Smooth muscle cell (in vitro differentiated cells): ENCODE results near the gene NUP210. TPM values are rescaled to one million over a fixed set of nuclear protein-coding genes. Genes with fewer than 3 reads are reported as not detected.
"Not testable (repeated sequence)": the region's sequence is repeated elsewhere in the genome, so short reads cannot be mapped to it uniquely, and the experiment has no call there.

Experiments
- DNase-seq: peaks from one replicate; lab custom pipeline; 2025; ENCODE audit not compliant: unreplicated experiment; lab: John Stamatoyannopoulos, UW
- H2AFZ ChIP-seq: fragments of 200-600 bp; sonication (generic); 2 replicates; pipeline ENCODE4 v1.6.0; 2016; ENCODE audit warnings: antibody characterized with exemption, low read depth, mild to moderate bottlenecking
- H3F3A ChIP-seq: fragments of 200-600 bp; sonication (generic); 2 replicates; pipeline ENCODE4 v1.6.0; 2017; ENCODE audit warnings: antibody characterized with exemption, low read depth
- H3K27ac ChIP-seq: fragments of 200-600 bp; sonication (generic); 2 replicates; pipeline ENCODE4 v1.5.1; 2016; ENCODE audit warnings: low read depth, mild to moderate bottlenecking
- H3K27me3 ChIP-seq: fragments of 200-600 bp; sonication (generic); 2 replicates; pipeline ENCODE4 v1.6.1; 2016; ENCODE audit warnings: low read depth, mild to moderate bottlenecking
- H3K36me3 ChIP-seq: fragments of 200-600 bp; sonication (generic); 2 replicates; pipeline ENCODE4 v1.5.1; 2016; ENCODE audit warnings: low read depth
- H3K4me1 ChIP-seq: fragments of 200-600 bp; sonication (generic); 2 replicates; pipeline ENCODE4 v1.5.1; 2016; ENCODE audit warnings: low read depth
- H3K4me2 ChIP-seq: fragments of 200-600 bp; sonication (generic); 2 replicates; pipeline ENCODE4 v1.6.0; 2016; ENCODE audit warnings: mild to moderate bottlenecking
- H3K4me3 ChIP-seq: fragments of 200-600 bp; sonication (generic); 2 replicates; pipeline ENCODE4 v1.5.1; 2016; ENCODE audit warnings: mild to moderate bottlenecking
- H3K79me2 ChIP-seq: fragments of 200-600 bp; sonication (generic); 2 replicates; pipeline ENCODE4 v1.6.0; 2016; ENCODE audit warnings: low read depth, mild to moderate bottlenecking
- H3K9ac ChIP-seq: fragments of 200-600 bp; sonication (generic); 2 replicates; pipeline ENCODE4 v1.6.0; 2016; ENCODE audit warnings: low read depth
- H3K9me3 ChIP-seq: fragments of 200-600 bp; sonication (generic); replicated peaks from 2 replicates; pipeline ENCODE4 v1.5.1; 2016; ENCODE audit warnings: low read depth
- H4K20me1 ChIP-seq: fragments of 200-600 bp; sonication (generic); 2 replicates; pipeline ENCODE4 v1.6.0; 2016; ENCODE audit warnings: low read depth
- WGBS: methylation state at CpG from one replicate; pipeline ENCODE4 v1.1.7; 2016; ENCODE audit warnings: low lambda C conversion rate; 5-methylcytosine and 5-hydroxymethylcytosine counted together
- polyA plus RNA-seq: library from polyadenylated mRNA; unstranded; fragments of >200 nt; fragmentation: Nextera tagmentation; extraction: Ambion mirVana; gene quantifications from 2 replicates; pipeline ENCODE4 v1.2.1, GENCODE V29; 2016
- total RNA-seq: library from RNA; depleted of rRNA; stranded (reverse); fragments of >200 nt; gene quantifications from 2 replicates; pipeline ENCODE4 v1.2.3, GENCODE V29; 2014
- TF ChIP-seq, protein P1 (sequence below): fragments of 200-600 bp; sonication (generic); IDR thresholded peaks from 2 replicates; pipeline ENCODE4 v1.5.1; 2017; ENCODE audit warnings: borderline replicate concordance, mild to moderate bottlenecking, antibody characterized with exemption; ENCODE audit not compliant: insufficient read depth, poor library complexity, severe bottlenecking

Gene NUP210
- total and polyA plus RNA-seq, 2 experiments from 2014 or later, result 0.35 to 1.5 TPM

DNA sequence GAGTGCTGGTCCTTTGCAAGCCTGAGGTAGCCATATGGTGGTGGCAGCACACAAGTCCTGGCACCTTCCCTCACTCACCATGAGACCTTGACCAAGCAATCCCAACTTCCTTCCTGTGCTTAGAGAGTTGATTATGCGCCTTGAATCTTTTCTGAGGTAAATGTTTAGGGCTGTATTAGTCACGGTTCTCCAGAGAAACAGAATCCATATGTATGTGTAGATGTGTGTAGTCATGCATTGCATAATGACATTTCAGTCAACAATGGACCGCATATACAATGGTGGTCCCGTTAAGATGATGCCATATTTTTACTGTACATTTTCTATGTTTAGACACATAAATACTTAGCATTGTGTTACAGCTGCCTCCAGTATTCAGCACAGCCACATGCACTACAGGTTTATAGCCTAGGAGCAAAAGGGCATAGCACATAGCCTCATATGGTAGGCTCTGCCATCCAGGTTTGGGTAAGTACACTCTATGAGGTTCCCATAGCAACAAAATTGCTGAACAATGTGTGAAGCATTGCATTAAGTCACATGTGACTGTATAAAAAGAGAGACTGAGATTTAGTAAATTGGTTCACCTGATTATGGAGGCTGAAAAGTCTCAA, 20.2 kb upstream of the NUP210 start:
- Histone ChIP-seq H3K27me3 (peaks cover 9% of the 10 kb centered on the region), H3K36me3 (no peaks in the 10 kb centered on the region), H3K27ac (no peak overlapping the region), H4K20me1 (no peaks in the 10 kb centered on the region), H3K4me1 (no peaks in the 10 kb centered on the region), H3F3A (no peaks in the 10 kb centered on the region), H2AFZ (no peak overlapping the region), H3K4me3 (no peak overlapping the region), H3K4me2 (no peak overlapping the region), H3K9me3 (no peaks in the 10 kb centered on the region), H3K9ac (no peak overlapping the region), H3K79me2 (no peaks in the 10 kb centered on the region)
- 95% methylated on average over 4 of the region's 4 CpGs for whole genome bisulfite sequencing
- DNase-seq, result no peak
- TF ChIP-seq, protein P1, sequence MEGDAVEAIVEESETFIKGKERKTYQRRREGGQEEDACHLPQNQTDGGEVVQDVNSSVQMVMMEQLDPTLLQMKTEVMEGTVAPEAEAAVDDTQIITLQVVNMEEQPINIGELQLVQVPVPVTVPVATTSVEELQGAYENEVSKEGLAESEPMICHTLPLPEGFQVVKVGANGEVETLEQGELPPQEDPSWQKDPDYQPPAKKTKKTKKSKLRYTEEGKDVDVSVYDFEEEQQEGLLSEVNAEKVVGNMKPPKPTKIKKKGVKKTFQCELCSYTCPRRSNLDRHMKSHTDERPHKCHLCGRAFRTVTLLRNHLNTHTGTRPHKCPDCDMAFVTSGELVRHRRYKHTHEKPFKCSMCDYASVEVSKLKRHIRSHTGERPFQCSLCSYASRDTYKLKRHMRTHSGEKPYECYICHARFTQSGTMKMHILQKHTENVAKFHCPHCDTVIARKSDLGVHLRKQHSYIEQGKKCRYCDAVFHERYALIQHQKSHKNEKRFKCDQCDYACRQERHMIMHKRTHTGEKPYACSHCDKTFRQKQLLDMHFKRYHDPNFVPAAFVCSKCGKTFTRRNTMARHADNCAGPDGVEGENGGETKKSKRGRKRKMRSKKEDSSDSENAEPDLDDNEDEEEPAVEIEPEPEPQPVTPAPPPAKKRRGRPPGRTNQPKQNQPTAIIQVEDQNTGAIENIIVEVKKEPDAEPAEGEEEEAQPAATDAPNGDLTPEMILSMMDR, result no peak

DNA sequence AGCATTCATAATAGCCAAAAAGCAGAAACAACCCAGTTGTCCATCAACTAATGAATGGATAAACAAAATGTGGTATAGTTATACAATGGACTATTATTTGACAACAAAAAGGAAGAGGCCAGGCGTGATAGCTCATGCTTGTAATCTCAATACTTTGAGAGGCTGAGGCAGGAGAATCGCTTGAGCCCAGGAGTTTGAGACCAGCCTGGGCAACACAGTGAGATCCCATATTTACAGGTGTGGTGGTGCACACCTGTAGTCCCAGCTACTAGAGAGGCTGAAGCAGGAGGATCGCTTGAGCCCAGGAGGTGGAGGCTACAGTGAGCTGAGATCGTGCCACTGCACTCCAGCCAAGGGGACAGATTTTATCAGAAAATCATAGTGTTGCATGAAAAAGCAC, 16.1 kb upstream of the NUP210 start:
- H3K27ac ChIP-seq, H3K36me3 ChIP-seq, H3K9me3 ChIP-seq, H3K4me2 ChIP-seq, H3F3A ChIP-seq, H4K20me1 ChIP-seq, H3K27me3 ChIP-seq, H2AFZ ChIP-seq, H3K4me1 ChIP-seq, DNase-seq, H3K9ac ChIP-seq, H3K4me3 ChIP-seq, H3K79me2 ChIP-seq: not testable (repeated sequence)
- WGBS, result 89% methylated on average over 4 of the region's 4 CpGs

DNA sequence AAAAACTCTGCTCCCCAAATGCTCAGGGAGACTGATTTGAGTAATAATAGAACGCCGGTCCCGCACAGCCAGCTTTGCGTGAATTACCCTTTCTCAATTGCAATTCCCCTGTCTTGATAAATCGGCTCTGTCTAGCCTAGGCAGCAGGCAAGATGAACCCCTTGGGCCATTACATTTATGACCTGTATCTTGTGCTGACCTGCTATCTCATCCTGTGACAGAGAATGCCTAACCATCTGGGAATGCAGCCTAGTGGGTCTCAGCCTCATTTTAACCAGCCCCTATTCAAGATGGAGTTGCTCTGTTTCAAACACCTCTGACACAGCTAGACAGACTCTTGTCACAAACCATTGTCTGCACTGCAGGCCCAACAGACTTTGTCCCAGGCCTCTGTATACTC, 13.8 kb upstream of the NUP210 start:
- Histone ChIP-seq H3K27ac (no peak overlapping the region), H3K9ac (no peak overlapping the region), H3K9me3 (no peaks in the 10 kb centered on the region), H3K27me3 (peaks cover 9% of the 10 kb centered on the region), H4K20me1 (no peaks in the 10 kb centered on the region), H3K4me3 (no peak overlapping the region), H3K79me2 (no peaks in the 10 kb centered on the region), H3K4me1 (no peaks in the 10 kb centered on the region), H3K36me3 (no peaks in the 10 kb centered on the region), H3F3A (no peaks in the 10 kb centered on the region), H3K4me2 (no peak overlapping the region), H2AFZ (no peak overlapping the region)
- TF ChIP-seq, protein P1, result no peak
- DNase-seq, result no peak
- 70% methylated on average over 5 of the region's 5 CpGs for WGBS

DNA sequence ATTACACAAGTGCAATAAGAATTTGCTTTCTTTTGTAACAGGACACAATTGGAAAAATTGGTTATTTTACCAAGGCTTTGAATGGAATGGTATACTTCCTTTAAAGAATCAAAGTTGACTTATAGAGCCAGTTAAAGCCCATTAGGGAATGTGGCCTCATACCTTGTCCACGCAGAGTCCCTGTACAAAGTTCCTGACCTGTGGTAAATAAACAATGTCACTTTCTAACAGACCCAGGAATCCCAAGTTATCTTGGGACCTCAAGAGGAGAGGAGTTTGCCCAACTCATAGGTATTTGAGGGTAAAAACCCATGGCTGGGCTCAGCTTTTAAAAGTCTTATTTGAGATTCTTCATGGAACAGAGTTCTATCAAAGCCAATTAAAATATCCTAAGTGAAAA, 12.0 kb upstream of the NUP210 start:
- Histone ChIP-seq H3K4me3 (no peak overlapping the region), H3K4me2 (no peak overlapping the region), H3K27ac (no peak overlapping the region), H3K4me1 (no peaks in the 10 kb centered on the region), H4K20me1 (no peaks in the 10 kb centered on the region), H2AFZ (no peak overlapping the region), H3K79me2 (no peaks in the 10 kb centered on the region), H3K9ac (no peak overlapping the region), H3F3A (no peaks in the 10 kb centered on the region), H3K27me3 (peaks cover 9% of the 10 kb centered on the region), H3K36me3 (no peaks in the 10 kb centered on the region), H3K9me3 (no peaks in the 10 kb centered on the region)
- TF ChIP-seq, protein P1, result no peak
- no peak for DNase-seq
- WGBS, result 88% methylated on average over 1 of the region's 1 CpG

DNA sequence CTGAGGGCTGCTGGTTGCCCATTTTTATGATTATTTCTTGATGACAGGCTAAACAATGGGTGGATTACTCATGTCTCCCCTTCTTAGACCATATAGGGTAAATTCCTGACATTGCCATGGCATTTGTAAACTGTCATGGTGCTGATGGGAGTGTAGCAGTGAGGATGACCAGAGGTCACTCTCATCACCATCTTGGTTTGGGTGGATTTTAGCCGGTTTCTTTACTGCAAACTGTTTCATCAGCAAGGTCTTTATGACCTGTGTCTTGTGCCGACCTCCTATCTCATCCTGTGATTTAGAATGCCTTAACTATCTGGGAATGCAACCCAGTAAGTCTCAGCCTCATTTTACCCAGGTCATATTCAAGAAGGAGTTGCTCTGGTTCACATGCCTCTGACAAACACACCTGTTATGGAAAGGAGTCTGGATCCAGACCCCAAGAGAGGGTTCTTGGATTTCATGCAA, 10.3 kb upstream of the NUP210 start:
- not testable (repeated sequence) for H3F3A ChIP-seq, H4K20me1 ChIP-seq, H3K79me2 ChIP-seq, H3K36me3 ChIP-seq, H3K27me3 ChIP-seq, DNase-seq, H3K4me2 ChIP-seq, H3K4me3 ChIP-seq, H3K9me3 ChIP-seq, H2AFZ ChIP-seq, H3K9ac ChIP-seq, H3K4me1 ChIP-seq, H3K27ac ChIP-seq
- 80% methylated on average over 2 of the region's 2 CpGs for WGBS
